ENCODE measurements around the gene SLC9A8.

DNA sequence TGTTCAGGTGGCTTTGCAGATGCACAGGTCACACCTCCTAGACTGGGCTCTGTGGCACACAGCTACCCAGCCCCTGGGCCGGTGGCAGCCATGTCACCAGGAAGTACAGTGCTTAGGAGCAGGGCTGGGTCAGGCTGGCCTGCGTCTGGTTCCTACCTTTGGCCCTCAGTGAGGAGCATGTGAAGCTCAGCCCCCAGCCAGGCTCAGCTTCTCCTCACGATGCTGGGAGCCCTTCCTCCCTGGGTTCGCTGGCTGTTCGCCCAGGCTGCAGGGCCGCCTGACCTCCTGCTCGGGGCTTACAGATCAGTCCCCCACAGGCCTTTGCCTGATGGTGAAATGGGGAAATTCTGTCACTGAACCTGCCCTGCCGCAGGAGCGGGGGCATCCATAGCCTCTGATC is 79.6 kb downstream of the SLC9A8 start:
- TF ChIP-seq EZH2 (IDR thresholded peaks at IDR 0.05) = no peak
- no peak for TF ChIP-seq JUND (IDR thresholded peaks at IDR 0.05)
- no peak for TF ChIP-seq EZH2phosphoT487 (IDR thresholded peaks at IDR 0.05; ENCODE audit: borderline replicate concordance)
- TF ChIP-seq YY1 (IDR thresholded peaks at IDR 0.05; ENCODE audit: extremely low read depth, insufficient replicate concordance, low read depth, low read length) = no peak
- TF ChIP-seq POLR2A (IDR thresholded peaks at IDR 0.05; ENCODE audit: borderline replicate concordance, extremely low read depth, insufficient read depth, insufficient read length) = no peak
- TF ChIP-seq ELF1 (IDR thresholded peaks at IDR 0.05; ENCODE audit: borderline replicate concordance, low read depth) = no peak
- TF ChIP-seq, protein P1, sequence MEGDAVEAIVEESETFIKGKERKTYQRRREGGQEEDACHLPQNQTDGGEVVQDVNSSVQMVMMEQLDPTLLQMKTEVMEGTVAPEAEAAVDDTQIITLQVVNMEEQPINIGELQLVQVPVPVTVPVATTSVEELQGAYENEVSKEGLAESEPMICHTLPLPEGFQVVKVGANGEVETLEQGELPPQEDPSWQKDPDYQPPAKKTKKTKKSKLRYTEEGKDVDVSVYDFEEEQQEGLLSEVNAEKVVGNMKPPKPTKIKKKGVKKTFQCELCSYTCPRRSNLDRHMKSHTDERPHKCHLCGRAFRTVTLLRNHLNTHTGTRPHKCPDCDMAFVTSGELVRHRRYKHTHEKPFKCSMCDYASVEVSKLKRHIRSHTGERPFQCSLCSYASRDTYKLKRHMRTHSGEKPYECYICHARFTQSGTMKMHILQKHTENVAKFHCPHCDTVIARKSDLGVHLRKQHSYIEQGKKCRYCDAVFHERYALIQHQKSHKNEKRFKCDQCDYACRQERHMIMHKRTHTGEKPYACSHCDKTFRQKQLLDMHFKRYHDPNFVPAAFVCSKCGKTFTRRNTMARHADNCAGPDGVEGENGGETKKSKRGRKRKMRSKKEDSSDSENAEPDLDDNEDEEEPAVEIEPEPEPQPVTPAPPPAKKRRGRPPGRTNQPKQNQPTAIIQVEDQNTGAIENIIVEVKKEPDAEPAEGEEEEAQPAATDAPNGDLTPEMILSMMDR (IDR thresholded peaks at IDR 0.05 in 2 of 3, conservative IDR thresholded peaks at IDR 0.05 in 1 of 3; ENCODE audit: borderline replicate concordance in 1 of 3, insufficient read depth in 1 of 3, low read depth in 2 of 3, low read length in 2 of 3) = no peak
- TF ChIP-seq, protein P2, sequence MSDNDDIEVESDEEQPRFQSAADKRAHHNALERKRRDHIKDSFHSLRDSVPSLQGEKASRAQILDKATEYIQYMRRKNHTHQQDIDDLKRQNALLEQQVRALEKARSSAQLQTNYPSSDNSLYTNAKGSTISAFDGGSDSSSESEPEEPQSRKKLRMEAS (IDR thresholded peaks at IDR 0.05) = no peak
- no peak for TF ChIP-seq ZNF274 (IDR thresholded peaks at IDR 0.05; ENCODE audit: low read depth, low read length)
- TF ChIP-seq, protein P3, sequence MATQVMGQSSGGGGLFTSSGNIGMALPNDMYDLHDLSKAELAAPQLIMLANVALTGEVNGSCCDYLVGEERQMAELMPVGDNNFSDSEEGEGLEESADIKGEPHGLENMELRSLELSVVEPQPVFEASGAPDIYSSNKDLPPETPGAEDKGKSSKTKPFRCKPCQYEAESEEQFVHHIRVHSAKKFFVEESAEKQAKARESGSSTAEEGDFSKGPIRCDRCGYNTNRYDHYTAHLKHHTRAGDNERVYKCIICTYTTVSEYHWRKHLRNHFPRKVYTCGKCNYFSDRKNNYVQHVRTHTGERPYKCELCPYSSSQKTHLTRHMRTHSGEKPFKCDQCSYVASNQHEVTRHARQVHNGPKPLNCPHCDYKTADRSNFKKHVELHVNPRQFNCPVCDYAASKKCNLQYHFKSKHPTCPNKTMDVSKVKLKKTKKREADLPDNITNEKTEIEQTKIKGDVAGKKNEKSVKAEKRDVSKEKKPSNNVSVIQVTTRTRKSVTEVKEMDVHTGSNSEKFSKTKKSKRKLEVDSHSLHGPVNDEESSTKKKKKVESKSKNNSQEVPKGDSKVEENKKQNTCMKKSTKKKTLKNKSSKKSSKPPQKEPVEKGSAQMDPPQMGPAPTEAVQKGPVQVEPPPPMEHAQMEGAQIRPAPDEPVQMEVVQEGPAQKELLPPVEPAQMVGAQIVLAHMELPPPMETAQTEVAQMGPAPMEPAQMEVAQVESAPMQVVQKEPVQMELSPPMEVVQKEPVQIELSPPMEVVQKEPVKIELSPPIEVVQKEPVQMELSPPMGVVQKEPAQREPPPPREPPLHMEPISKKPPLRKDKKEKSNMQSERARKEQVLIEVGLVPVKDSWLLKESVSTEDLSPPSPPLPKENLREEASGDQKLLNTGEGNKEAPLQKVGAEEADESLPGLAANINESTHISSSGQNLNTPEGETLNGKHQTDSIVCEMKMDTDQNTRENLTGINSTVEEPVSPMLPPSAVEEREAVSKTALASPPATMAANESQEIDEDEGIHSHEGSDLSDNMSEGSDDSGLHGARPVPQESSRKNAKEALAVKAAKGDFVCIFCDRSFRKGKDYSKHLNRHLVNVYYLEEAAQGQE (IDR thresholded peaks at IDR 0.05; ENCODE audit: low read depth) = no peak
- TF ChIP-seq POLR2AphosphoS5 (IDR thresholded peaks at IDR 0.05; ENCODE audit: low read depth, low read length) = no peak
- no peak for TF ChIP-seq RAD21 (IDR thresholded peaks at IDR 0.05; ENCODE audit: low read depth)
- no peak for TF ChIP-seq CEBPB (IDR thresholded peaks at IDR 0.05; ENCODE audit: low read depth)
